WERI-Rb-1 (cell line): Measurements from ENCODE around the gene PAK1.
"Not testable (repeated sequence)": the region's sequence is repeated elsewhere in the genome, so short reads cannot be mapped to it uniquely, and the experiment has no call there.

Source experiments
- DNase-seq: peaks from one replicate; pipeline ENCODE4 v3.0.0-alpha.2; 2020
- H3K27ac ChIP-seq: fragments of 250-450 bp; sonication (Bioruptor Pico); 2 replicates; pipeline ENCODE4 v1.5.1; 2020; ENCODE audit warnings: mild to moderate bottlenecking, moderate library complexity
- H3K27me3 ChIP-seq: fragments of 250-450 bp; sonication (Bioruptor Pico); 2 replicates; pipeline ENCODE4 v1.5.1; 2021; ENCODE audit warnings: mild to moderate bottlenecking, low read depth, moderate library complexity; ENCODE audit not compliant: insufficient read depth, severe bottlenecking
- H3K36me3 ChIP-seq: fragments of 250-450 bp; sonication (Bioruptor Pico); 2 replicates; pipeline ENCODE4 v1.5.1; 2020; ENCODE audit warnings: mild to moderate bottlenecking, moderate library complexity
- H3K4me3 ChIP-seq: 2 replicates; pipeline ENCODE4 v1.5.1; 2011; ENCODE audit warnings: low read depth, mild to moderate bottlenecking, control low read depth, low read length
- H3K9me3 ChIP-seq: fragments of 250-450 bp; sonication (Bioruptor Pico); 2 replicates; pipeline ENCODE4 v1.5.1; 2021; ENCODE audit warnings: mild to moderate bottlenecking, moderate library complexity; ENCODE audit not compliant: severe bottlenecking
- TF ChIP-seq, protein P1 (sequence below): IDR thresholded peaks from 2 replicates; pipeline ENCODE4 v1.5.1; 2011; ENCODE audit warnings: low read depth, mild to moderate bottlenecking, control low read depth, inconsistent platforms, low read length

The PAK1 gene

DNA sequence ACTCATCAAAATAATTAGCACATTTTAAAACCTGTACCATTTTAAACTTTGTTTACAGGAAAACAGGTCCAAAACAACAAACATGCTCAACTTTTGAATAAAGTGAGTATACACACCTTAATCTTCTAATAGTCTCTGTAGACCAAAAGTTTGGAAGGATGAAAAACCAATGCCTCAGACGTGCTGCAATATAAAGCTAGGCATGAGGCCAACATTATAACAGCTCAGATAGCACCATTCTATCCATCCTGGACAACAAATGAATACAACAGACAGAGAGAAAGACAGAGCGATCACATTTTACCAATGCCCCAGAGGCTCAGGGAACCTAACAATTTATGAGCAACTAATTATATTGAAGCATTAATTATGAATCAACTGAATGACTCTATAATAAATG is 77.0 kb downstream of the PAK1 start:
- H3K4me3 ChIP-seq, result no peak overlapping the region
- H3K9me3 ChIP-seq, result no peaks in the 10 kb centered on the region
- no peaks in the 10 kb centered on the region for H3K27me3 ChIP-seq
- H3K27ac ChIP-seq, result no peak overlapping the region
- TF ChIP-seq, protein P1, sequence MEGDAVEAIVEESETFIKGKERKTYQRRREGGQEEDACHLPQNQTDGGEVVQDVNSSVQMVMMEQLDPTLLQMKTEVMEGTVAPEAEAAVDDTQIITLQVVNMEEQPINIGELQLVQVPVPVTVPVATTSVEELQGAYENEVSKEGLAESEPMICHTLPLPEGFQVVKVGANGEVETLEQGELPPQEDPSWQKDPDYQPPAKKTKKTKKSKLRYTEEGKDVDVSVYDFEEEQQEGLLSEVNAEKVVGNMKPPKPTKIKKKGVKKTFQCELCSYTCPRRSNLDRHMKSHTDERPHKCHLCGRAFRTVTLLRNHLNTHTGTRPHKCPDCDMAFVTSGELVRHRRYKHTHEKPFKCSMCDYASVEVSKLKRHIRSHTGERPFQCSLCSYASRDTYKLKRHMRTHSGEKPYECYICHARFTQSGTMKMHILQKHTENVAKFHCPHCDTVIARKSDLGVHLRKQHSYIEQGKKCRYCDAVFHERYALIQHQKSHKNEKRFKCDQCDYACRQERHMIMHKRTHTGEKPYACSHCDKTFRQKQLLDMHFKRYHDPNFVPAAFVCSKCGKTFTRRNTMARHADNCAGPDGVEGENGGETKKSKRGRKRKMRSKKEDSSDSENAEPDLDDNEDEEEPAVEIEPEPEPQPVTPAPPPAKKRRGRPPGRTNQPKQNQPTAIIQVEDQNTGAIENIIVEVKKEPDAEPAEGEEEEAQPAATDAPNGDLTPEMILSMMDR, result no peak
- peaks cover 6% of the 10 kb centered on the region for H3K36me3 ChIP-seq
- DNase-seq, result no peak

DNA sequence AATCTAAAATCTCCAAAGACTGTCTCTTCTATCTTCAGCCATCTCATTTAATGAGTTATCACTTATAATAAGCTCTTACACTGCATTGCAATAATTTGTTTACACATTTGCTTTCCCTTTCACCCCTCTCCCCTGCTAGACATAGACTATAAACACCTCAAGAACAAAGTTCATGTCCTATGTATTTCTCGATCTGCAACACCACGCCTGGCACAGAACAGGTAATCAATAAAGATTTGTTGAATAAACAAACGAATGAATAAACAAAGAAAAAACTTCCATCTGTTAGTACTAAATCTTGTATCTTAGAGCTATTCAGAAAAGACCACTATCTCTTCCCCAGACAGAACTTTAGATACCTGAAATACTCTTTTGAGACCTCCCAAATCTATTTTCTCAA is 77.6 kb downstream of the PAK1 start:
- DNase-seq, result no peak
- Histone ChIP-seq H3K4me3 (no peak overlapping the region), H3K9me3 (no peaks in the 10 kb centered on the region), H3K27me3 (no peaks in the 10 kb centered on the region), H3K36me3 (peaks cover 11% of the 10 kb centered on the region), H3K27ac (no peak overlapping the region)
- TF ChIP-seq, protein P1, result no peak

DNA sequence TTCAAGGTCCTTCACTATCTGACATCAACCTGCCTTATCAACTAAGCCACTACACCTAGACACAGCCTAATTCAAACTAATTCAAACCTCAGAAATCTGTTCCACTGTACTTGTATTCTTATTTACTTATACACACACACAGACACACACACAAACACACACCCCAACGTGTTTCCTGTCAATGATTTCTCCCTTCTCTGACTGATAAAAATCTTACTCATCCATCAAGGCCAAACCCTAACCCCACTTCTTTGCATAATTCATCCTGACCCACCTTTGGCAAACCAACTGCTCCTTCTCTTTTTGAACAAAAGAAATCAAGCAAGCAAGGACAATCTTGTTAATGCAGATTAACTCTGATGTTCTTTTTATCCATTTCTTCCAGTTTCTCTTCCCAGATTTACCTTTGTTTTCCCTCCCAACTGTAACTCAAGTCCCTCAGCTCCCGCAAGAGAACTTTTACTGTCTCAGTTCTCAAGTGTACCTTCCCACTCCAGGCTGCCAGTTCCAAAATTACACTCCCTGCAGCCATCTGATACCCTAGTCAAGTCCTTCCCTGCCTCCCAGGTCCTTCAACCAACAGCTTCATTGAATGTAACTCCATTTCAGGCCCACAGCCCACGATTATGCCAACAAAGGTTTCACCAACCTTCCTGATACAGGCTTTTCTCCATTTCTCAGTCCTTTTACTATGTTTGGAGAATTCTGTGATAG is 78.3 kb downstream of the PAK1 start:
- DNase-seq, result no peak
- peaks cover 16% of the 10 kb centered on the region for H3K36me3 ChIP-seq

DNA sequence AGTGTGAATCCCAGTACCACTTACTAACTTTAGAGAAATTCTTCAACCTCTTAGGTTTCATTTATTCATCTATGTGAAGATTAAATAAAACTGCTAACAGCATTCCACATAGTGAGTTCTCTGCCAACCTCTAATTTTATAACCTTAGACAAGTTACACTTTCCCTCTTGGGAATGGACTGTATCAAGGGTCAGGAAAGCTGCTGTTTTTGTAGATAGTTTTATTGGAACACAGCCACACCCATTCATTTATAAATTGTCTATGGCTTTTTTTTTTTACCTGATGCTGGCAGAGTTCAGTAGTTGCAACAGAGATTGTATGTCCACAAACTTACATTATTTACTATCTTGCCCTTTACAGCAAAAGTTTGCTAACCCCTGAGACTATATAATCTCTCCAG is 81.1 kb downstream of the PAK1 start:
- Histone ChIP-seq H3K27me3 (no peaks in the 10 kb centered on the region), H3K4me3 (no peak overlapping the region), H3K9me3 (no peaks in the 10 kb centered on the region), H3K27ac (no peak overlapping the region), H3K36me3 (peaks cover 21% of the 10 kb centered on the region)
- TF ChIP-seq, protein P1, result no peak
- DNase-seq, result no peak

More for the DNA sequence above, 78.3 kb downstream of the PAK1 start:
- Histone ChIP-seq H3K27ac (no peak overlapping the region), H3K9me3 (no peaks in the 10 kb centered on the region), H3K4me3 (no peak overlapping the region), H3K27me3 (no peaks in the 10 kb centered on the region)
- TF ChIP-seq, protein P1, result no peak

DNA sequence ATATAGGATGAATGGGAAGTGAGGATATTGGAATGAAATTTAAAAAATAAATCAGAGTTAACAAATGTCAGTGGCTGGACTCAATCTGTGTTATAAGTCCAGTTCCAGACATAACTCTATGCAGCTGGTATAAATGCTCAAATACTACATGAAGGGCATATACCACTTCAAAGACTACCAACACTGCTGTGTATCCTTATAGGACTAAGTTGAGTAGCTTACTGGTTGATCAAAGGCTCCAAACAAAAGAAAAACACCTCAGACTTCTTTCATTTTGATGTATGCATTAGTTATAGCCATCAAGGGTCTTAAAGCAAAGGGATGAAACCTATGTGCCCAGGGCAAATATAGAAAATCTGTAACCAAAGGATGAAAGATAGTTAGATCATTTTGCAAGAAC is 86.2 kb downstream of the PAK1 start:
- Histone ChIP-seq H3K4me3 (no peak overlapping the region), H3K36me3 (peaks cover 30% of the 10 kb centered on the region), H3K9me3 (no peaks in the 10 kb centered on the region), H3K27me3 (no peaks in the 10 kb centered on the region), H3K27ac (no peak overlapping the region)
- DNase-seq, result no peak
- TF ChIP-seq, protein P1, result no peak

DNA sequence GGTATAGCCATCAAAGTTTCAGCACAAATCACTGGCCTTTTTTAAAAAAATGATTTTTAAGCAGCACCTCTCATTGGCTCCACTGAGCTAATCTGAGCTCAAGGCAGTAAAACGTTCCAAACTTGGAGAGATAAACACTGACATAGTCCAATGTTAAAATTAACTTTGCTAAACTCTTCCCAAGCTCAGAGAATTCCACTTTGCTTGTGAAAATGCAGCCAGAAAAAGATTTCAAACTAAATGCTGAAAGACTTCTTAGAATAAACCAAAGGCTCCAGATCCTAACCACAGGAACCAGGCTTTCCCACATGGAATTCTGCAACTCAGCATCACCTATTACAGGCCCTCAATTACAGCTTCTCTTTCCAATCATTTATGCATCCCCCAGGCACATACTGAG is 87.7 kb downstream of the PAK1 start:
- Histone ChIP-seq H3K9me3 (no peaks in the 10 kb centered on the region), H3K27me3 (no peaks in the 10 kb centered on the region), H3K36me3 (peaks cover 25% of the 10 kb centered on the region), H3K27ac (no peak overlapping the region), H3K4me3 (no peak overlapping the region)
- DNase-seq, result no peak
- TF ChIP-seq, protein P1, result no peak

DNA sequence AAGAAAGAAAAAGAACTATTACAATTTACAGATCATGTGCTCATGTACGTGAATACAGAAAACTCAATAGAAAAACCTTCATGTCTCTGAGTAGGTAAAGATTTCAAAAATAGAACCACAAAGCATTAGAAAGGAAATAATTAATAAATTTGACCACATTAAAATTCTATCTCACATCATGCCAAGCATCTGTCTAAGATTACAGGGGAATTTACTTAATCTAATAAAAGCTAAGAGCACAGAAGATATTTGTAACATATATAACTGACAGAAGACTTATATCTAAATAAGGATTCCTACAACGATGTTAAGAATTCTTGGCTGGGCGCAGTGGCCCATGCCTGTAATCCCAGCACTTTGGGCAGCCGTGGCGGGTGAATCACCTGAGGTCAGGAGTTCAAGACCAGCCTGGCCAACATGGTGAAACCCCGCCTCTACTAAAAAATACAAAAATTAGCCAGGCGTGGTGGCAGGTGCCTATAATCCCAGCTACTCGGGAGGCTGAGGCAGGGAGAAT is 88.6 kb downstream of the PAK1 start:
- not testable (repeated sequence) for H3K4me3 ChIP-seq, DNase-seq, H3K9me3 ChIP-seq, H3K27me3 ChIP-seq, H3K27ac ChIP-seq
- peaks cover 20% of the 10 kb centered on the region for H3K36me3 ChIP-seq
